GM21717 (cell line): Measurements from ENCODE around the gene HABP2.

ENCODE experiments used
- ATAC-seq: cut with Tn5 transposase; IDR thresholded peaks from one replicate; pipeline ENCODE4 v1.9.1; 2021; ENCODE audit warnings: mild to moderate bottlenecking, moderate library complexity; ENCODE audit not compliant: unreplicated experiment

The HABP2 gene

DNA sequence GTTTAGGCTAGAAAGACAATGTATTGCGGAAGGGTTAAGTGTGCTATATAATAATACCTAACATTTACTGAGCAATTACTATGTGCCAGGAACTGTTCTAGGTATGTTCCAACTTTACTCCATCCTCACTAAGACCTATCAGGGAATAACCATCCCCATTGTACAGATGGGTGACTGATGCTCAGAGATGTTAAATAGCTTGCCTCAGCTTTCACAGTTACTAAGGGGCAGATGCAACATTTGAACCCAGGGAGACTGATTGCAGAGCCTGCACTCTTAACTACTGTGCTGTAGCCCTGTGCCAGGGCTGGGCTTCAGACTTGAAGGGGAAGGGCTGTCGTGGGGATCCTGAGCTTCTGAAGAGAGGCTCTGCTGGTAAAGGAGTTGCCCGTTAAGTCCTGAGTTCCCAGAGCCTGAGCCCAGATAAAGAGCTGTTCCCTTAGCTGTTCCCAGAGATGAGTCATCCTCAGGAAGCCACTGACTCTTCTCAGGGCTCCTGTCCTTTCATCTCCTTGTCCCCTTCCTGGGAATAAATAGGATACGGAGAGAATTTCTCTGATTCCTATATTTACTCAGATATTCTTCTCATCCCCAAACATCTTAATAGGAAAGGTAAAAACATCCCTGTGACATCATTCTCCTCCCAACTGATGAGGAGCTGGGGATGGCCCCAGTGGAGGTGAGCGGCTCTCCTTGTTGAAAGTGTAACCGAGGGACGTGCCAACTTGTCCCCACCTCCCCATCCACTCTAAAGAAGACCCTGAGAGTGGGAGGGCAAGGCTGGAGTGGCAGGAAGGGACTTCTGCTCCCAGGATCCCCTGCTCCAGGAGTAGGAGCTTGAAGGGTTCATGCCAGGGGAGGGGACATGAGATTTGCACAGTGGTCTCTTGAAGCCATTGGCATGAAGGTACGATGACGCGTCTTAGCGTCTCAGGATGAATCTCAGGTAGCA is 28.0 kb upstream of the HABP2 start:
- ATAC-seq: no peak

DNA sequence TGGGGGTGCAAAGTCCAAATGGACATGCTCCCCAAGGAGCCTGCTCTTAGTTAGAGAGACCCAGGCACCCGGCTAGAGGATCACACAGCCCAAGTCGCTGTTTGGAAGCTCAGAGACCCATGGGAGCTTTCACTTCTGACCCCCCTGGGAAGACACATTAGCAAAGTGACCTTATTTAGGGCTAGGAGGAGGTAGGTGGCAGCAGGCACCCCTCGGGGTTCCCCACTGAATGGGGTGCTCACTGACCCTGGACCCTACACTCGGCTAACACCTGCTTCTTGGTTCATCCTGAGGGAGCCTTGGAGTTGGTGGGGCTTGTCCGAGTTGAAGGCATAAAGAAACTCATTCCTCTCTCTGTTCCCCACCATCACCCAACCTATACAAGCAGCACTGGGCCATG is 27.1 kb upstream of the HABP2 start:
- no peak for ATAC-seq

DNA sequence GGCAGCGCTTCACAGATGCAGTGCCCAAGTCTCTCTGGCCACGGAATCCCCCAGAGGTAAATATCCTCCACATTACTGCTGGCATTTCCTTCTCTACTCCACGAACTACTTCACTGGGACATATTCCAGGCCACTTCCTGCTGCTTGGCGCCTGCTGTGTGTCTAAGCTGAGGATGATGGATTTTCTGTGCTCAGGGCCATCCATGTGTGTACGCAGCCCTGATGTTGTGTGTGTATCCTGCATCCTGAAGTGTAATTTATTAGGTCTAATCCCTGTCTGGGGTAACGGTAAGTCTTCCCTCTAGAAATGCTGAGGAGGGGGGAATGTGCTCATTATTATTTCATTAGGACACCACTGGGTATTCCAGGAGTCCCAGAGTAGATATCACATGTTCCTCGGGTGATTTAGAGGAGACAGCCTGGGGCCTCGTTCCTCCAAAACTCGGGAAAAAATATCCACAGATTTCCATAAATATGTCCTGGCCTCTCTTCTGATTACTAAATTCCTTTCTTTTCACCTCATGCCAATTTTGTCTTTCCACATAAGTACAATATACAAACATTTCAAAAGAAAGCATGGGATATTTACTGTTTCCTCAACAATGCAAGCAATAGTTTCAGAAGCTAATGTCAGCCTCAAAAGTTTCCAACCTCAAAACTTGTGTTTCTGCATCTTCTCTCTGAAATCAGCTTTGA is 25.5 kb upstream of the HABP2 start:
- ATAC-seq: no peak

DNA sequence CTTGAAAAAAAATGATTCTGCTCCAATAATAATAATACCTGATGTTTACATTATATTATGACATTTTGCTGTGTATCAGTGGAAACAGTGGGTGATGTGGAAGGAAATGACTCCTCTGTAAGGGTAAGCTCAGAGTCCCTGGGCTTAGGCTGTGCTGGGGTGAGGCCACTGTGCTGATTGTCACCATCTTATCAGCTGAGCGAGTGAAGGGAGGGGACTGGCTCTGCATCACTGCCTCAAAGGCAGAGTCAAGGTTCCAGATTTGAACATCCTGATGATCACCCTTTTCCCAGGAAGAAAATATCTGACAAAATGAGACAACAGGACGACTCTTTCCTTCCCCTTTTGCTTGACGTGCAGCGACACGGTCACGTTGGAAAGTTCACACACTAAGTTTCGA is 24.0 kb upstream of the HABP2 start:
- no peak for ATAC-seq

DNA sequence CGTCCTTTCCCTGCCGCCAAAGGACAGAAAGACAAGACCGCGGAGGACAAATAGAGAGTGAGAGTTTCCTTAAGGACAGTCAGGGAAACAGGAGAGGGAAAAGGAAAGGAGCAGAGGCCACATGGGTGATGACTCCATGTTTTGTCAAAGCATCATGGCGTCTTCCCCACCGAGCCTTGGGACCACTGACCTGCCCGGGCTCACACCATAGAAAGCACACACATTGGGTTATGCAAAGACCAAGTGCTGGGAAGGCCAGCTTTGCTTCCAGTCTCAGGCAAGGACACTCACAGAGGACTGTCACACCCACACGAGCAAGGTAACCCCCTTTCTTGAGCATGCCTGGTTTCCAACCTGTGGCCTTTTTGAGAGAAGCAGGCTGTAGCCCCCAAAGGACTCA is 23.3 kb upstream of the HABP2 start:
- ATAC-seq: no peak

DNA sequence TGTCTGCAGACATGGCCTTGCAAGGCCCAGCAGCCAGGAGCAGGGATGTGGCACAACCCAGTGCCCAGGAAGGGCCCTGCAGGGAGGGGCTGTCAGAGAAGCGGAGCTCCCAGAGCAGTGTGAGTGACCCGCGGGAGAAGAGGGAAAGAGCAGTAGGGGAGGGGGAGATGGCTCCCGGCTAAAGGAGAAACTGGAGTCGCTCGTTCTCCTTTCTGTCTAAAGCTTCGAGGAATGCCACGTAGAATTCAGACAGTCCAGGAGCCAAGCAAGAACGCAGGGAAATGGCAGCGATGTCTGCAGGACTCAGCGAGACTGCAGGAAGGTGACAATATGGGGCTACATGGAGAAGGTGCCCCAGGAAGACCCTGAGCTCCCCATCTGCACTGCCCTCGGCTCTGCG is 22.4 kb upstream of the HABP2 start:
- no peak for ATAC-seq

DNA sequence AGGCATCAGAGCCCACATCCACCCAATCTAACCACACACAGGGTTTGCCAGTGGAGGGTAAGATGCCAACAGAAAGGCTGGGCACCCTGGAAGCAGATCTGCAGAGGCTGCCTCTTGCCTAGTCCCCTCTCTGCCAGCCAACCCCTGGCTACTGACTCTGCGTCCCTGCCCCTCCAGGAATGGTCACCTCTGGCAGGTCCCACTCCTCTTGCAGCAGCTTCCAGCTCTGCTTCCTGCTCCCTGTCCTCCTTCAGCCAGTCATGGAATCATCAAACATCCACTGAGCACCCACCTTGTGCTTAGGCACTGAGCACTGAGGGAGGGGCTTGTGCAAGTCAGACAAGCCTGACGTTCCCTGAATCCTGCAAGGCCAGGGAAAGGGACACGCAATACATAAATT is 20.1 kb upstream of the HABP2 start:
- no peak for ATAC-seq

DNA sequence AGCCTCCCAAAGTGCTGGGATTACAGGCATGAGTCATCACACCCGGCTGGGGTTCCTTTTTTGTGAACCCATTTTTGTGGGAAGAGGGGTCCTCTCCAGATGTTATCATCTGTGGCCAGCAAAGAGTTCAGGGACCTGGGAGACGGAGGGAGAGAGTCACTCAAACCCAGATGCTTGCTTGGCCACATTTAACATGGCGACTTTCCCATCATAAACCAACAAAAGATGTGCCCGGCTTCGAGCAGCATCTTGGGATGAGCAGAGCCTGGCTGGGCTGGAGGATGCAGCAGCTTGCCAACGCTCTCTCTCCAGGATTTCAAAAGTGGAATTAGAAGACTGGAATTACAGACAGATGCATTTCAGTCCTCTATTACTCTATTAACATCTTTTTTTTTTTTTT is 19.1 kb upstream of the HABP2 start:
- no peak for ATAC-seq

DNA sequence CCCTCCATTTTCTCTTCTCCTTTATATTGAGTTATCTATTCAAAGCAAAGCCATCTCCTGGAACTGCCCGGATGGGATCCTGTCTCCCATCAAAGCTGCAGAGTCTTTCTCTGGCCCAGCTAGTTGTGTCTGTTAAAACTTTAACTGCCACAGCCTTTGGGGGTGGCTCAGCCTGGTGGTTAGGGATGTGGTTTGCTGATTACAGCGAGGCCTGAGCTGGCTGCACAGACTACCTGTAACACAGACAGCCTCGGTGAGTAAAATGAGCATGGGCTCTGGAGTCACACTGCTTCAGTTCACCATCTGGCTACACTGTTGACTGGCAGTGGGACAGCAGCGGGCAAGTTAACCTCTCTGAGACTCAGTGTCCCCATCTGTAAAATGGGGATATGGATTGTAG is 18.4 kb upstream of the HABP2 start:
- no peak for ATAC-seq

DNA sequence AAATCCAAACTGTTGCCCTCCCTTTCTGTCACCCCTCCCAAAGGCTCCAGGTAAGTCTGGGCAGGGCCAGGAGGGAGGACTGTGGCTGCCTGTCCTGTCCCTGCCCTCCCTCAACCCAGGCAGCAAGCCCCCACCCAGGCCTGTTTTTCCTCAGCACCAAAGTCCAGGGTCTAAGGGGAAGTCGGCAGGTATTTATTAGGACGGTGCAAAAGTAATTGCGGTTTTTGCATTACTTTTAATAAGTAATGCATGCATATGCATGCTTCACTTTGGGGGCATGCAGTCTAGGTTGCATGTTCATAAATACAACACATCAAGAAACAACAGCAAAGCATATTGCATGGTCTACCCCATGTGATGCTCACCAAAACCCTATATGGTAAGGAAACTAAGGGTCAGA is 15.2 kb upstream of the HABP2 start:
- ATAC-seq: no peak

DNA sequence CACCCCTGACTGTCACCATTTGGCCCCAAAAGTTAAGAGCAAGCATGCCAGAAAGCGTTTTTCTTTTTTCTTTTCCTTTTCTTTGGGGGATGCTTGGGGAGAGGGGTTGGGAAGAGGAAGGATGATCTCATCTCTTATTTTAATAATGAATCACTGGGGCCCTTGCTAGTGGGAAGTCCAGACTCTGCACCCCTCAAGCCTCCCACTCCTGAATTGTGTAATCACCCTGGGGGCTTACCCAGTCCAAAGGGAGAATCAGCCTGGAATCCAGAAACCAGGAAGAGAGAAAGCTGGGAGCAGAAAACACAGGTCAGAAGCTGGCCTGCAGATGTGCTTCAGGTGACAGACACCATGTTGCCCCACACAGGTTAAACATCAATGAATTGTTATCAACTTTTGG is 14.7 kb upstream of the HABP2 start:
- no peak for ATAC-seq

DNA sequence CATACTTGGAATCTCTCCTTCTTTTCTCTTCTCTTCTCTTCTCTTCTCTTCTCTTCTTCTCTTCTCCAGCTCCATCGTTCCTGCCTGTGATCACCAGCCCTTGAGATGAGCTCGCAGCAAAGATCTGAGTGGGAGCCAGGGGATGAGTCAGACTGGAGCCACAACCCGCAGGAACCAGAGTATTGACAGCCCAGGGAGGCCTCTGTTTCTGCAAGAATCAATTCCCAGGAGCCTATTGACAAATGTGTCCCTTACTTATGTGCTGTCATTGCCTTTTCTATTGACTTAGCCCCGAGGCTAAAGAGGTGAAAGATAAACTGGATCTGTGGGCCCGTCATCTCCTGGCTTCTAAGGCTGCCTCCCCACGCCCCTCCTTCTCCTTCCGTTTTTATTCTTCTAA is 13.1 kb upstream of the HABP2 start:
- no peak for ATAC-seq

DNA sequence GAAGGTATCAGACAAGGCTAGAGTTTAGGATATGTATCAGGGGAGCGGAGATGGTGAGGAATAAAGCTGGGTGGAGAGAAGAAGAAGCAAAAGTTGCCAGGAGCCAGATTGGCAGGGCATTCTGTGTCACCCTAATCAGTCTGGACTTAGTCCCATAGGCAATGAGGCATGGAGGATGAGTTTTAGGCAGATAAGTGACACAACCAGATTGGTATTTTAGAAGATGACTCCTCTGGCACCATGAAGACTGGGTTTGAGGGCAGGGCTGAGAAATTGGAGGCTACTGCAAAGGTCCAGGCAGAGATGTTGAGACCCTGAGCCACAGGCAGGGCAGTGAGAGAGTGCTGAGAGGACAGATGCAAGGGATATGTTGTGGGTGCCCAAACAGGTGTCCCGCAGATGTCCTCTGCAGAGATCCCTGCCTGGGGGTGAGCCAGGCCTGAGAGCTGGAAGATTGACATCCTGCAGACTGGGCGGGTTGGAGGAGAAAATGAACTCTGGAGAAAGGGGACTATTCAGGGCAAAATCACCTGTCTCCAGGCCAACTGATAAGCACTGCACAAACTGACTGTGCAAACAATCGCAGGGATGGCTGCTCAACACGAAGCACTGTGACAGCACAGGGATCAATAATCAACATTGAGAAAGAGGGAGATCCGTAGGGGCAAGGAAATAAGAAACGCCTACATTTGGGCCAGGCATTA is 11.9 kb upstream of the HABP2 start:
- no peak for ATAC-seq

DNA sequence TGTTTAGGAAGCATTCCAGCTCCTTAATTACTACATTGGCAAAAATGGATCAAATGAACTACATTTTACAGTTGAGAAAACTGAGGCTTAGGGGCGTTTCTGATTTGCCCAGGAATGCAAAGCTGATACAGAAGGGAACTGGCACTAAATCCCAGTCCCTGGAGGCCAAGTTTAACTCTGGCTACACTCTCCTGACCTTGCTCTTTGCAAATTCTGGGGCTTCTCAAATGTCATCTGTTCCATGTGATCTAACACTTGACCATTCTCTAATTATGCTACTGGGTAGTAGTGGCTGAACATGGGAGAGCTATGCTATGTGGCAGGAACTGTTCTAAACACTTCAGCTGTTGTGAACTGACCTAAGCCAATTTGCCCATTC is 11.3 kb upstream of the HABP2 start:
- no peak for ATAC-seq

DNA sequence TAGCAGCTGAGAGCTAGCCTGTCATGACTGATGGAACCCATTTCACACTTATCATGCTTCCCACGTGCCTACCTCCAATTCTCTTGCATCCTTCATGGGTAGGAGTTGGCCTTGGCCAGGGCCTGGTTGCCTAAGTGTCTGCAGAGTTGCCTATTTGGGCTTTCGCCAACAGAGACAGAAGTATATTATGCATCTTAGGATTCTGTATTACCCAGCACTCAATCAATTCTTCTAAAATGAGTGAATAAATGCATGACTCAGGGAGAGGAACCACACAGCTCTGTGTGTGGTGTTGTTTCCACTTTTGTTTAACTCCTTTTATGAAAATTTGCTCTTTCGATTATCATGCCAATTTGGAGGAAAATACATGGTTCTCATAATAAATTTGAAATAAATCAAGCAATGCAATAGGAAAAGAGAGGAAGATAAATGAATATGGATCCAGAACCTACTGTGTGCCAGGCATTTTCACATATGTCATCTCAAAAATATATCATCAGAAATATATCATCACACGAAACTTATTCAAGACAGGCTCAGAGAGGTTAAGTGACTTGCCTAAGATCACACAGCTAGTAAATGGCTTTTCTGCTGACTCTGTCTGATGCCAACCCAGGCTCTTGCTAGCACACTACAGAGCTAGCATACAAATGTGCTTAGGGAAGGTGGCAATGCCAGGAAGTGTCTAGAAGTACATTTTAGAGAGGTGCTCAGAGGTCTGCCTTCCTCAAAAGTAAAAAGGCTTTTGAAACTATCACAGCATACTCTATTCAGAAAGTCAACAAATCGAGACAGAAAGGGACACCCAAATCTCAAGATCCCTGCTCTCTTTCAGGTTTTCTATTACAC is 9.5 kb upstream of the HABP2 start:
- no peak for ATAC-seq

DNA sequence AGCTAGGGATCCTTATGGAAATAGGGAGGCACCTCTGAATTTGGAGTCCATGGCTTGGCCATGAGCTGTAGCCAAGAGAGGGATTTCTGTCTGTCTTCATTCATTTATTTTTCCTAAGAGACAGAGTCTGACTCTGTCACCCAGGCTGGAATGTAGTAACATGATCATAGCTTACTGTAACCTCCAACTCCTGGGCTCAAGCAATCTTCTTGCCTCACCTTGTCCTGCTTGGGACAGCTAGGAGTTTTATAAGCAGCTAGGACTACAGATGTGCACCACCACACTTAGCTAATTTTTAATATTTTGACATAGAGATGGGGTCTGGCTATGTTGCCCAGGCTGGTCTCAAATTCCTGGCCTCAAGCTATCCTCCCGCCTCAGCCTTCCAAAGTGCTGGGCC is 8.5 kb upstream of the HABP2 start:
- no peak for ATAC-seq

DNA sequence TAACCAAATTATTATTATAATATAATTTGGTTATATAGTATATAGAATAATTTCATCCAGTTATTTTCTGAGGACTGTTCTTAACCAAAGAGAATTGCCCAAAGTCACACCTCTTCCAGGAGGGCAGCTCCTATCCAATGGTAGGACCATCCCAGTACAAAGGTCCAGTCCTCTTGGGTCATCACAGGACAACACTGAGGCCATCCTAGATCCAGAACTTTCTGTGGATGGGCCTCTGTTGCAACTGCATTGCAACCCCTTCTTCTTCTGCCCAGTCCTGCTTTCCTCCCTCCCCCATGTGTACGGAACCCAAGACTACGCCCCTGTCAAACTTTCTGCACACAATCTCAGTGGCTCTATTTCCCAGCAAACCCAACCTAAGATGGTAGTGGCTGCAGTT is 5.4 kb upstream of the HABP2 start:
- no peak for ATAC-seq

DNA sequence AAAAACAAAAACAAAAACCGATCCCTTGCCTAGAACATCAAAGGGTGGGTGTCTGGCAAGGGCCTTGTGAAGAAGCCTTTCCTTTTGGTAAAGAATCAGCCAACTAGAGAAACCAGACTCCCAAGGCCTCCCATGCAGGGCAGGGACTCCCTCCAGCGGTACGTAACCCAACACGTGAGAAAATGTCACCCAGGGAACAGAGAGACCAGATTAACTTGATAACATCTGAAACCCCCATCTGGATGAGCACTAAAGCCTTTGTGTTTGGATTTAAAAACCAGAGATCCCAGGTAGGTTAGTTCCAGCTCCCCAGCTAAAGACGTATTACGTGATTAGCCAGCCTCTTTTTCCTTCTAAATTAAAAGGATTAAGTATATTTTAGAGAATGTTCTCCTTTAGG is 3.0 kb upstream of the HABP2 start:
- ATAC-seq: no peak

DNA sequence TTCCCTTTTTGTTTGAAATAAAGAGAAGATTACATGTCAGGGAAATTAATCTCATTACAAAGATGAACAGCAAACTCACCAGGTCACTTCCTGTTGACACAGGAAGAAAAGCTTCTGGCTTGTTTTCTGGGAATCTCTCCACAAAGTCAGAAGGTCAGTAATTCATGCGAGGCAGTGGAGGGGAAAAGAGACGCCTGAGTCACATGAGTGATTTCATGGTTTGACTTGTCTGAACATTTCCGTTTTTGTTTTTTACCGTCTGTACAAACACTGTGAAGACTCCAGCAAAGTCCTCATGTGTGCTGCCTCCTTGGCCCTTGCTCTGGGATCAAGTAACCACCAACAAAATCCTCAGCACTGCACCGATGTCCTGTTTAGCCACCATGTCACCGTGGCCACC is 2.5 kb upstream of the HABP2 start:
- no peak for ATAC-seq

DNA sequence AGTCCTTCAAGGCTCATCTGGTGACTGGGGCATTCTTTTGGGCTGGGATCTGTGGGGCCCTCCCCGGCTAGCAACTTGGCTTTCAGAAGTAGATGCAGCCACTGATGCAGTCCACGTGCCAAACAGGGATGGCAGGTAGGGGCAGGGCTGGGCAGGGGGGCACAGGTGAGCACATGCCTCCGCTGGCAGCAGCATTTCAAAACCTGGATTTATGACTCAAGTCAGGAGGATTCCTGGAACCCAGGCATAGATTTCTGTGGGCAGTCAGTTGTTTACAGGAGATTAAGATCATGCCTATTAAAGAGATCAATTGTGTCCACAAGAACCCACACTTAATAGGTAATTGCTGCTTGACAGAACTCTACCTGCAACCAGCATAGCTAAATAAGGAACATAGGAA is 839 bp upstream of the HABP2 start:
- no peak for ATAC-seq

DNA sequence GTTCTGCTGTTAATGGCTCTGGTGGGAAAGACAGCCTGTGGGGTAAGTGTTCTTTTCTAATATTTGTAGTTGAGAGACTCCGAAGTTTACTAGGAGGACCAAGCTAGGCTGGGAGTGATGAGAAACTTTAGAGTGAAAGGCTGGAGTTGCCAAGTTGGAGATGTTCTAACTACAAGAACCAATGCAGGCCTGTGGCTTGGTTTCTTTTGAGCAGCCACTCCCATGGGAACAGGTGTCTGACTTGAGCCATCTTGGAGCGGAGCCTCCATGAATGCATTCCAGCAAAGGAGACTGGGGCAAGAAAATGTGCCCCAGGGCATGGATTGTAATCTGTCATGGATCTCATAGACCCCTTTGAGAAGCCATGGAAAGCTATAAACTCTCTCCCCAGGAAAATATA is 296 bp downstream of the HABP2 start:
- no peak for ATAC-seq
